ENCODE measurements around the gene SMARCB1.

DNA sequence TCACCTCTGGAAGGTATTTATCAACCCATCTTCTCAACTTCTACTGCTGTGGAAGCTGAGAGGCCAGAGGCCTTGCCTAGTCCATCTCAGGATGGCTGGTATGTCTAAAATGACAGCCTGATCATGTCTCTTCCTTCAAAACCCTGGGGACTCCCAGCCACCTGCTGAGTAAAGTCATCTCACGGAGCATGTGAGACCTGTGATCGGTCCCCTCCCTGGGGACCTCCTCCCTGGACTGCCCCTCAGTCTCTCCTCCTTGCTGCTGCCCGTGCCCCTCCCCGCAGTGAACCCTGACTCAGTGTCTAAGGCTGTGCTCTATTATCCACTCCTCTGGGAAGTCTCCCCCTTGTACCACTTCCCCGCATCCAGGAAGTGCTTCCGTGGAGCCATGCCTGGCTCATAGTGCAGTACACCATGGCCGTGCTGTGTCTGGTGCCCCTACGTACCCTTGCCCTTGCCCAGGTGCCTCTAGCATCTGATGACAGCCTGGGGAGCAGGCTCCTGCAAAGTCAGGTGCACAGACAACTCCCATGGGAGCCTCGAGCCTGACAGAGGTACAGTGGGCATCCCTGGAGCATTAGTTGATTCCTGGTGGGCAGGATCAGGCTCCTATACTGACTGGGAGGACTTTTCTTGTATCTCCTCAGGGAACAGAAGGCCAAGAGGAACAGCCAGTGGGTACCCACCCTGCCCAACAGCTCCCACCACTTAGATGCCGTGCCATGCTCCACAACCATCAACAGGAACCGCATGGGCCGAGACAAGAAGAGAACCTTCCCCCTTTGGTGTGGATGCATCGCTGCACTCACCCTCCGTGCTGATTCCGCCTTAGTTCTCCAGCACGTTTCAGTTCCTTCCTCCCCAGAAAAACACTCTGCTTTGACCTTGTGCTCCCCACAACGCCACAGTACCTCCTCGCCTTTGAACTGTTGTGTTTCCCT, 13.8 kb downstream of the SMARCB1 start:
- TF ChIP-seq POLR2A (IDR thresholded peaks at IDR 0.05), result no peak
- TF ChIP-seq, protein P1, sequence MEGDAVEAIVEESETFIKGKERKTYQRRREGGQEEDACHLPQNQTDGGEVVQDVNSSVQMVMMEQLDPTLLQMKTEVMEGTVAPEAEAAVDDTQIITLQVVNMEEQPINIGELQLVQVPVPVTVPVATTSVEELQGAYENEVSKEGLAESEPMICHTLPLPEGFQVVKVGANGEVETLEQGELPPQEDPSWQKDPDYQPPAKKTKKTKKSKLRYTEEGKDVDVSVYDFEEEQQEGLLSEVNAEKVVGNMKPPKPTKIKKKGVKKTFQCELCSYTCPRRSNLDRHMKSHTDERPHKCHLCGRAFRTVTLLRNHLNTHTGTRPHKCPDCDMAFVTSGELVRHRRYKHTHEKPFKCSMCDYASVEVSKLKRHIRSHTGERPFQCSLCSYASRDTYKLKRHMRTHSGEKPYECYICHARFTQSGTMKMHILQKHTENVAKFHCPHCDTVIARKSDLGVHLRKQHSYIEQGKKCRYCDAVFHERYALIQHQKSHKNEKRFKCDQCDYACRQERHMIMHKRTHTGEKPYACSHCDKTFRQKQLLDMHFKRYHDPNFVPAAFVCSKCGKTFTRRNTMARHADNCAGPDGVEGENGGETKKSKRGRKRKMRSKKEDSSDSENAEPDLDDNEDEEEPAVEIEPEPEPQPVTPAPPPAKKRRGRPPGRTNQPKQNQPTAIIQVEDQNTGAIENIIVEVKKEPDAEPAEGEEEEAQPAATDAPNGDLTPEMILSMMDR (IDR thresholded peaks at IDR 0.05), result no peak
